ENCODE measurements around the gene MPZL2.

DNA sequence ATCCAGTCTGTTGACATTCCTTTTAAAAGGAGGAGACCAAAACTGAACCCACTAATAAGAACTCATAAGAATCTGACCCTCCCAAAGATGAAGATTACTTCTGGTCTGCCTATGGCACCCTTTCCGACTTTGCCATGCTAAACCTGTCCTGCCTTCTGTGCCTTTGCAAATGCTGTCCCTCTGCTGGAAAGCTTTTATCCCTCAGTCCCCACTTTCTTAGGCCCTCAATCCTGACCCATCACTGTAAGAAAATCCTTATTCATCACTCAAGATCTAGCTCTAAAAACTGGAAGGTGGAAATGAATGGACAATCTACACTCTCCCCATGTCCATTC is 22.4 kb downstream of the MPZL2 start:
- no peak for TF ChIP-seq LEF1 (IDR thresholded peaks at IDR 0.05; ENCODE audit: borderline replicate concordance)
- TF ChIP-seq, protein P1, sequence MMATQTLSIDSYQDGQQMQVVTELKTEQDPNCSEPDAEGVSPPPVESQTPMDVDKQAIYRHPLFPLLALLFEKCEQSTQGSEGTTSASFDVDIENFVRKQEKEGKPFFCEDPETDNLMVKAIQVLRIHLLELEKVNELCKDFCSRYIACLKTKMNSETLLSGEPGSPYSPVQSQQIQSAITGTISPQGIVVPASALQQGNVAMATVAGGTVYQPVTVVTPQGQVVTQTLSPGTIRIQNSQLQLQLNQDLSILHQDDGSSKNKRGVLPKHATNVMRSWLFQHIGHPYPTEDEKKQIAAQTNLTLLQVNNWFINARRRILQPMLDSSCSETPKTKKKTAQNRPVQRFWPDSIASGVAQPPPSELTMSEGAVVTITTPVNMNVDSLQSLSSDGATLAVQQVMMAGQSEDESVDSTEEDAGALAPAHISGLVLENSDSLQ (IDR thresholded peaks at IDR 0.05): no peak
- no peak for TF ChIP-seq BHLHE40 (IDR thresholded peaks at IDR 0.05; ENCODE audit: borderline replicate concordance)
- TF ChIP-seq TARDBP (IDR thresholded peaks at IDR 0.05): no peak
- no peak for TF ChIP-seq L3MBTL2 (conservative IDR thresholded peaks at IDR 0.05)
- no peak for TF ChIP-seq HDGF (IDR thresholded peaks at IDR 0.05; ENCODE audit: borderline replicate concordance)
- TF ChIP-seq ELF4 (IDR thresholded peaks at IDR 0.05): no peak
- TF ChIP-seq FOXM1 (IDR thresholded peaks at IDR 0.05; ENCODE audit: borderline replicate concordance): no peak
- TF ChIP-seq SUZ12 (IDR thresholded peaks at IDR 0.05): no peak
- no peak for TF ChIP-seq FOXA1 (IDR thresholded peaks at IDR 0.05)
- TF ChIP-seq ZNF384 (IDR thresholded peaks at IDR 0.05): no peak
- TF ChIP-seq SP1 (IDR thresholded peaks at IDR 0.05): no peak
- no peak for TF ChIP-seq CTBP1 (IDR thresholded peaks at IDR 0.05; ENCODE audit: borderline replicate concordance)

All from HEK293T (cell line).